Ecto neural progenitor cell (in vitro differentiated cells): Measurements from ENCODE around the gene TRAPPC2L.
"Not testable (repeated sequence)": the region's sequence is repeated elsewhere in the genome, so short reads cannot be mapped to it uniquely, and the experiment has no call there.

ENCODE experiments used
- DNase-seq: peaks from one replicate; pipeline ENCODE4 v3.0.0-alpha.2; 2018; ENCODE audit warnings: low spot score

TRAPPC2L gene

GRCh38 chr16:88878967-88879787, 22.2 kb downstream of the TRAPPC2L start:
- DNase-seq: no peak

GRCh38 chr16:88879788-88880055, 22.8 kb downstream of the TRAPPC2L start:
- DNase-seq: no peak

GRCh38 chr16:88880226-88881006, 23.5 kb downstream of the TRAPPC2L start:
- DNase-seq: no peak

- DNase-seq: no peak
Observed at GRCh38 chr16:88881007-88881615, 24.2 kb downstream of the TRAPPC2L start.

GRCh38 chr16:88881675-88882357, 24.9 kb downstream of the TRAPPC2L start:
- no peak for DNase-seq

GRCh38 chr16:88882358-88883030, 25.6 kb downstream of the TRAPPC2L start:
- no peak for DNase-seq

GRCh38 chr16:88883117-88883895, 26.4 kb downstream of the TRAPPC2L start:
- DNase-seq: no peak

- no peak for DNase-seq
Observed at GRCh38 chr16:88883946-88884345, 27.0 kb downstream of the TRAPPC2L start.

- DNase-seq: no peak
Observed at GRCh38 chr16:88884569-88885271, 27.8 kb downstream of the TRAPPC2L start.

GRCh38 chr16:88885693-88886280, 28.9 kb downstream of the TRAPPC2L start:
- DNase-seq: no peak

GRCh38 chr16:88886420-88886844, 29.5 kb downstream of the TRAPPC2L start:
- no peak for DNase-seq

- DNase-seq: no peak
Observed at GRCh38 chr16:88886845-88887521, 30.1 kb downstream of the TRAPPC2L start.

- DNase-seq: no peak
Observed at GRCh38 chr16:88888057-88888456, 31.1 kb downstream of the TRAPPC2L start.

- no peak for DNase-seq
Observed at GRCh38 chr16:88888461-88889387, 31.8 kb downstream of the TRAPPC2L start.

GRCh38 chr16:88889702-88890352, 32.9 kb downstream of the TRAPPC2L start:
- DNase-seq: not testable (repeated sequence)

GRCh38 chr16:88891083-88891482, 34.2 kb downstream of the TRAPPC2L start:
- DNase-seq: no peak

GRCh38 chr16:88892065-88892464, 35.1 kb downstream of the TRAPPC2L start:
- DNase-seq: no peak
